ENCODE results near the gene PLXNA4. TPM values are rescaled to one million over a fixed set of nuclear protein-coding genes. Genes with fewer than 3 reads are reported as not detected.

PLXNA4 gene
- total RNA-seq, 4 donors from 2014 or later: 5.1 to 7.0 (median 5.3) TPM

GRCh38 chr7:132125096-132125495 is 451.2 kb downstream of the PLXNA4 start:
- TF ChIP-seq CTCF (IDR thresholded peaks at IDR 0.05): no peak
- no peak for TF ChIP-seq POLR2A (IDR thresholded peaks at IDR 0.05)
- H3K4me3 ChIP-seq (ENCODE audit: low read depth, poor library complexity, severe bottlenecking): no peak overlapping the region
- 78 to 86% methylated on average over 3 of the region's 3 CpGs for WGBS, 2 donors
- DNase-seq (ENCODE audit: low spot score in 2 of 2): no peak
- intact Hi-C loops (cut with DNase I; ENCODE audit: low total_unique reads): no loop called here

- TF ChIP-seq CTCF (IDR thresholded peaks at IDR 0.05) (no peak), POLR2A (IDR thresholded peaks at IDR 0.05) (no peak)
- intact Hi-C loops (cut with DNase I; ENCODE audit: low total_unique reads): no loop called here
- no peak for DNase-seq (ENCODE audit: low spot score in 2 of 2)
- H3K4me3 ChIP-seq (ENCODE audit: low read depth, poor library complexity, severe bottlenecking): no peak overlapping the region
- WGBS, 2 donors: 82 to 89% methylated on average over 6 of the region's 6 CpGs
These were observed 451.7 kb downstream of the PLXNA4 start for GRCh38 chr7:132124575-132124974.

GRCh38 chr7:132123773-132124172 is 452.5 kb downstream of the PLXNA4 start:
- intact Hi-C loops (cut with DNase I; ENCODE audit: low total_unique reads): no loop called here
- TF ChIP-seq POLR2A (IDR thresholded peaks at IDR 0.05) (no peak), CTCF (IDR thresholded peaks at IDR 0.05) (no peak)
- 53 to 60% methylated on average over 7 of the region's 7 CpGs for WGBS, 2 donors
- no peak for DNase-seq (ENCODE audit: low spot score in 2 of 2)
- no peak overlapping the region for H3K4me3 ChIP-seq (ENCODE audit: low read depth, poor library complexity, severe bottlenecking)

- WGBS, 2 donors: 77 to 96% methylated on average over 6 of the region's 6 CpGs
- no peak overlapping the region for H3K4me3 ChIP-seq (ENCODE audit: low read depth, poor library complexity, severe bottlenecking)
- intact Hi-C loops (cut with DNase I; ENCODE audit: low total_unique reads): no loop called here
- TF ChIP-seq CTCF (IDR thresholded peaks at IDR 0.05): no peak
- no peak for TF ChIP-seq POLR2A (IDR thresholded peaks at IDR 0.05)
- no peak for DNase-seq (ENCODE audit: low spot score in 2 of 2)
These were observed 453.4 kb downstream of the PLXNA4 start for GRCh38 chr7:132122901-132123300.

- 86 to 88% methylated on average over 6 of the region's 6 CpGs for WGBS, 2 donors
- no peak for TF ChIP-seq CTCF (IDR thresholded peaks at IDR 0.05)
- TF ChIP-seq POLR2A (IDR thresholded peaks at IDR 0.05): no peak
- H3K4me3 ChIP-seq (ENCODE audit: low read depth, poor library complexity, severe bottlenecking): no peak overlapping the region
- intact Hi-C loops (cut with DNase I; ENCODE audit: low total_unique reads): no loop called here
- no peak for DNase-seq (ENCODE audit: low spot score in 2 of 2)
These were observed 454.3 kb downstream of the PLXNA4 start for GRCh38 chr7:132121987-132122386.

- intact Hi-C loops (cut with DNase I; ENCODE audit: low total_unique reads): no loop called here
- WGBS, 2 donors: 80 to 86% methylated on average over 1 of the region's 1 CpG
These were observed 457.6 kb downstream of the PLXNA4 start for GRCh38 chr7:132118641-132119040.

More at GRCh38 chr7:132118641-132119040, 457.6 kb downstream of the PLXNA4 start:
- DNase-seq (ENCODE audit: low spot score in 2 of 2): no peak
- no peak overlapping the region for H3K4me3 ChIP-seq (ENCODE audit: low read depth, poor library complexity, severe bottlenecking)
- TF ChIP-seq POLR2A (IDR thresholded peaks at IDR 0.05): no peak
- no peak for TF ChIP-seq CTCF (IDR thresholded peaks at IDR 0.05)

All from lower leg skin (tissue), 4 donors.